Iris pigment epithelial cell (primary cell): ENCODE measurements around the gene ACTL6A.

Source experiments
- DNase-seq: peaks from one replicate; pipeline ENCODE4 v3.0.0-alpha.2; 2011; ENCODE audit warnings: low read depth

Gene ACTL6A

DNA sequence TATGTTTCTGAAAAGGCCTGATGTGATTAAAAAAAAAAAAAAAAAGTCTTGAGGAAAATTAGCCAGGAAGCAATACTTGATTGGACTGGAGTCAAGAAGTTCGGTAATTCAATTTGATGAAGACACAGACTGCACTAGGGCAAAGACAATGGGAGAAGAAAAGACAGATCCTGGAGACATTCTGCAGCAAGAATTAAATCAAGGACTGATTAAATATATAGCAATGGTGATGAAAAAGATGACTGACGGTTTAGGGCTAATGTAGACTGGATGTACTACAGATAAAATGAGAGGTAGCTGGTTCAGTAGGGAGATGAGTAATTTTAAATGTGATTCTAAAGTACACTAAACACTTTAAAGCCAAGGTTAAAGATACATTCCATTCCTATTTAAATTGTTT, 27.9 kb downstream of the ACTL6A start:
- DNase-seq, result no peak

- DNase-seq, result no peak
Measured at GRCh38 chr3:179591313-179591712, 28.6 kb downstream of the ACTL6A start.

DNA sequence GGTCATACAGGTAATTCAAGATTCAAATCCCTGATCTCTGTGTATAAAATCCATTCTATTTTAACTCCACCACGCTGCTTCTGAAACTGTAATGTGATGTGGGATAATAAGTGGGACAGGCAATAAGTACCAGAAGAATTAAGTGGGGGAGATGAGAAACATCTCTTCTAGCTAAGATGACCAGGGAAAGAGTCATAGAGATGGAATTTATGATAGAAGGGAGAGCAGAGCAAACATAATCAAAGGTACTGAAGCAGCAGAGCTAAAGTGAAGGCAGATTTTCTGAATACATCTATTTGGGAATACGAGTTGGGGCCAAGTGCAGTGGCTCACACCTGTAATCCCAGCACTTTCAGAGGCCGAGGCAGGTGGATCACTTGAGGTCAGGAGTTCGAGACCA, 36.8 kb downstream of the ACTL6A start:
- no peak for DNase-seq

GRCh38 chr3:179603321-179603720, 40.6 kb downstream of the ACTL6A start:
- no peak for DNase-seq

- no peak for DNase-seq
Measured at GRCh38 chr3:179603831-179604230, 41.1 kb downstream of the ACTL6A start.

GRCh38 chr3:179604321-179605078, 41.8 kb downstream of the ACTL6A start, which contains the start of the genes MRPL47 and NDUFB5:
MRPL47 (minus strand) TSS chr3:179604638; CDS start chr3:179604624, 14 bp downstream.
NDUFB5 (plus strand) TSS chr3:179604794; CDS start chr3:179604816, 22 bp downstream.
- DNase-seq, result peak; percentile 98

- no peak for DNase-seq
Measured at GRCh38 chr3:179606534-179607085, 43.9 kb downstream of the ACTL6A start.

GRCh38 chr3:179608931-179609720, 46.4 kb downstream of the ACTL6A start:
- no peak for DNase-seq

- DNase-seq, result no peak
Measured at GRCh38 chr3:179610066-179610465, 47.3 kb downstream of the ACTL6A start.

- DNase-seq, result peak; percentile 38
Measured at GRCh38 chr3:179613807-179614206, 51.1 kb downstream of the ACTL6A start.

- DNase-seq, result peak; percentile 56
Measured at GRCh38 chr3:179615458-179616173, 52.9 kb downstream of the ACTL6A start.

GRCh38 chr3:179622023-179622422, 59.3 kb downstream of the ACTL6A start:
- no peak for DNase-seq

DNA sequence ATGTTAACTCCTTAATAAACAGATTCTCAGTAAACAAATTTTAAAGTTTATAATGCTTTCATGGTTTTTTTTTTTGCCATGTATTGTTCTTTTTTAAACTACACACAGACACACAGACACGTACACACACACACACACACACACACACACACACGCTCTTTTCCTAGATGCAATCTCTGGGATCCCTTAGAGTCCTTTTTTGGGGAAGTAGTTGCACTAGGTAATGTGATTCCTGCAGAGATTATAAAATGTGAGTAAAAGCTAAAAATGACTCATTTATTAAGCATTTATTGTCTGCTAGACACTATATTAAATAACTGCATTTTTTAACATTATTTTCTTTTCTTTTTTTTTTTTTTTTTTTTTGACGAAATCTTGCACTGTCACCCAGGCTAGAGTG, 61.7 kb downstream of the ACTL6A start:
- peak; percentile 25 for DNase-seq

DNA sequence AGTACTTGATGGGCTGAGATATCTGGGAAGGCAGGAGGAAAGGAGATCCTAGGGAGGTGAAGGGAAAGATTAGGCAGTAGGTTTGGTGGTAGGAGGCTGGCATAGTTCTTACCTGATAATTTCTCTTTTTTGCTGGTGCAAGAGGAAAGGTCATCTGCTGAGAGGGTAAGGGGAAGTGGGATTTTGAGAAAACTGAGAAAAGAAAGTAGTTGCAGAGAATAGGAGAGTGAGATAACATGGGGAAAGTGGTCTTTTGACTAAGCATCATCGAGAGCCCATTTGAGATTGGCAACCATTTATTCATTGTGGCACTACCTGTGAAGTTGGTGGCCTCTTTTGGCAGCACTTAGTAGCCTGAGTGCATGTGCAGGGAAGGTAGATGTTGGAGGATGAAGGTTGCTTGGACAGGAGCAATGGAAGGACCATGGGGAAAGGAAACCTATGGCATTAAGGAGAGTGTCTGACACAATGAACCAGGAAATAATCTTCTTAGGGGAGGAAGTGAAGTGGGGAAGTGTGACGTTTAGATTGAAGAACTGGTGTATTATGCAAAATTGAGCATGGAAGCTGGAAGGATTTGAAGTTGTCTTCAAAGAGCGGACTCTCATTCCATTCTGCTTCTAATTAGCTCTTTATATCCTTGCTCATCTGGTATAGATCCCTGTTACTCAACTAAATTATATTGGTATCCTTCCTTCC, 68.2 kb downstream of the ACTL6A start:
- no peak for DNase-seq
